ENCODE data around the gene LPCAT1. TPM values are rescaled to one million over a fixed set of nuclear protein-coding genes. Genes with fewer than 3 reads are reported as not detected.
A peak's percentile ranks its signal among the peaks of the same experiment; 100 is the strongest.

The LPCAT1 gene
- total and polyA plus RNA-seq, 2 of the 4 experiments (the other 2 are of a cell fraction) = 17.7 to 33.6 TPM

GRCh38 chr5:1513326-1514026 lies 10.3 kb downstream of the LPCAT1 start:
- ChIA-PET POLR2A (ENCODE audit: unreplicated experiment) (no interaction called here), CTCF (no interaction called here)
- no TSS peak for BruUV-seq (replicated peaks)
- no peak overlapping the region for H3K4me3 ChIP-seq (ENCODE audit: insufficient read depth, low read depth, low read length)
- H4K8ac ChIP-seq (ENCODE audit: low read depth in 2 of 2, low read length in 2 of 2) = no peak overlapping the region
- H3K23ac ChIP-seq (ENCODE audit: low read depth, low read length) = no peak overlapping the region
- no peak overlapping the region for H3K14ac ChIP-seq (replicated peaks; ENCODE audit: low read depth, low read length)
- H3K36me3 ChIP-seq (ENCODE audit: control insufficient read depth, insufficient read depth, low read length) = peaks cover 44% of the 10 kb centered on the region
- TF ChIP-seq MAZ (IDR thresholded peaks at IDR 0.05; ENCODE audit: borderline replicate concordance, low read depth, low read length) (no peak), RCOR1 (IDR thresholded peaks at IDR 0.05; ENCODE audit: insufficient replicate concordance, low read length) (no peak), ELK1 (IDR thresholded peaks at IDR 0.05; ENCODE audit: borderline replicate concordance, low read depth, low read length) (no peak), USF2 (IDR thresholded peaks at IDR 0.05; ENCODE audit: low read depth, low read length) (no peak), MXI1 (IDR thresholded peaks at IDR 0.05; ENCODE audit: borderline replicate concordance, low read depth, low read length) (no peak), POLR2A (IDR thresholded peaks at IDR 0.05; ENCODE audit: low read depth, low read length) (no peak), CEBPB (IDR thresholded peaks at IDR 0.05; ENCODE audit: low read depth, low read length) (no peak), BHLHE40 (IDR thresholded peaks at IDR 0.05; ENCODE audit: low read depth, low read length) (no peak), SMC3 (IDR thresholded peaks at IDR 0.05; ENCODE audit: low read depth, low read length) (no peak), MAFK (IDR thresholded peaks at IDR 0.05; ENCODE audit: low read depth, low read length) (no peak), CHD1 (IDR thresholded peaks at IDR 0.05; ENCODE audit: low read depth, low read length) (no peak), RAD21 (IDR thresholded peaks at IDR 0.05; ENCODE audit: low read length) (no peak), NFE2L2 (IDR thresholded peaks at IDR 0.05; ENCODE audit: low read depth, low read length) (no peak)
- H2AK5ac ChIP-seq (ENCODE audit: low read depth, low read length) = 0 out of 2 replicates have a peak overlapping the region, but pooled peaks have one; percentile 25
- 93% methylated on average over 9 of the region's 26 CpGs; no CpG with 5 or more reads in 1 of the 2 experiments for WGBS, 2 experiments (ENCODE audit: extremely low coverage in 2 of 2, insufficient read length in 1 of 2)
- H3K4ac ChIP-seq (ENCODE audit: low read depth, low read length) = no peak overlapping the region
- peaks cover 85% of the 10 kb centered on the region for H4K20me1 ChIP-seq (ENCODE audit: insufficient read depth, low read length)
- dilution Hi-C loops (cut with HindIII; ENCODE audit: low sequenced_read_pairs, unreplicated experiment) (no loop called here), intact Hi-C loops (cut with micrococcal nuclease) (no loop called here), in situ Hi-C loops (cut with MboI; ENCODE audit: low sequenced_read_pairs) (no loop called here)
- H2BK15ac ChIP-seq (ENCODE audit: low read depth, low read length) = no peak overlapping the region
- no peak overlapping the region for H2BK5ac ChIP-seq (ENCODE audit: low read depth, low read length, poor library complexity, severe bottlenecking)
- H3K4me1 ChIP-seq (ENCODE audit: control insufficient read depth, insufficient read depth, low read length) = peaks cover 33% of the 10 kb centered on the region
- no peak overlapping the region for H3K9ac ChIP-seq (ENCODE audit: low read depth, low read length)
- H3K27ac ChIP-seq (ENCODE audit: insufficient read depth, low read length) = no peak overlapping the region
- H3K56ac ChIP-seq (ENCODE audit: extremely low read depth, insufficient read depth, low read length) = no peak overlapping the region
- no peak overlapping the region for H2AK9ac ChIP-seq (replicated peaks; ENCODE audit: low read depth, low read length, poor library complexity)
- no peak overlapping the region for H3K4me2 ChIP-seq (ENCODE audit: low read depth, low read length)
- DNase-seq (no peak), ATAC-seq (ENCODE audit: low read depth) (no peak)
- peaks cover 32 to 82% of the 10 kb centered on the region in 2 experiments for H3K79me1 ChIP-seq (ENCODE audit: low read depth in 1 of 2, low read length in 2 of 2)
- H2BK120ac ChIP-seq (ENCODE audit: low read depth, low read length) = no peak overlapping the region
- no peak overlapping the region for H4K5ac ChIP-seq (ENCODE audit: low read depth, low read length)
- no peaks in the 10 kb centered on the region for H3K9me3 ChIP-seq (ENCODE audit: control insufficient read depth, insufficient read depth, low read length)
- no peak overlapping the region for H4K91ac ChIP-seq (ENCODE audit: insufficient read depth, low read depth, low read length)
- no peak overlapping the region for H3K18ac ChIP-seq (ENCODE audit: low read depth, low read length)
- H3K27me3 ChIP-seq (ENCODE audit: control insufficient read depth, insufficient read depth, low read length) = no peaks in the 10 kb centered on the region
- peaks cover 33% of the 10 kb centered on the region for H3K9me1 ChIP-seq (ENCODE audit: insufficient read depth, low read length)
- H2AFZ ChIP-seq (replicated peaks; ENCODE audit: low read length, poor library complexity) = no peak overlapping the region
- no peak overlapping the region for H2BK20ac ChIP-seq (ENCODE audit: low read depth, low read length)

Data from IMR-90 (cell line).